GM12875 (cell line): Measurements from ENCODE around the gene CCR3.

ENCODE experiments used
- H3K4me3 ChIP-seq: one replicate; pipeline ENCODE4 v1.5.1; 2011; ENCODE audit warnings: low read depth, low read length, control low read depth
- TF ChIP-seq, protein P1 (sequence below): IDR thresholded peaks from 2 replicates; pipeline ENCODE4 v1.5.1; 2011; ENCODE audit warnings: low read depth, mild to moderate bottlenecking, control low read depth, inconsistent platforms, low read length, moderate library complexity, borderline replicate concordance; ENCODE audit not compliant: insufficient read depth

CCR3 gene

DNA sequence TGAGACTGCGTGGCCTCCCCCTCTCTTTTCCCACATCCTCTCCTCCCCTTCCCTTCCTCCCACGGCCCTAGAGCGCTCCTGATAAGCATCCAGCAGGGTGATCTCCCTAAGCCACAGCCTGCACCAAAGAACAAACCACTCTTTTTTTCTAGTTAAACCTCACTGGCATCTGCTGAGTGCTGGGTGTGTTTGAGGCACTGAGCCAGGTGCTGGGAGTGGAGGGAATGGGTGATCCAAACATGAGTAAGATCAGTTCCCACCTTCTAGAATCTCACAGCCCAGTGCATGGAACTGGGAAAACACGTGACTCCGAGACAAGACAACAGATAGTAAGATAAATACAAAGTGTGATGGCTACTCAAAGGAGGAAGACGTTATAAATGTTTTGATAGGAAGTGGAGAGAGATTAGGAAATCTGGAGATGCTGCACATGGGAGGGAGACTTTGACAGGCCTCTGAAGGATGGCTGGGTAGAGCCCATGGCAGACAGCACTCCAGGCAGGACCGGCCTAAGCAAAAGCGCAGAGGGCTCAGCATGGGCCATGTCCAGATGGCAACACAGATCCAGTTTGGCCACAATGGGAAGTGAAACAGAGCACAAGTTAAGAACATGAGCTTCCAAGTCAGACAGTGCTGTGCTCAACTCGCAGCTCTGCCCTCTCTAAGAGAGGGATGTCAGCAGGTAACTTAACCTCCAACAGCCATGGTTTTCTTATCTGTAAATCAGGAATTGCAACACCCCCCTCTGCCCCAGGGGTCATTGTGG is 55.6 kb downstream of the CCR3 start:
- no peak overlapping the region for H3K4me3 ChIP-seq
- TF ChIP-seq, protein P1, sequence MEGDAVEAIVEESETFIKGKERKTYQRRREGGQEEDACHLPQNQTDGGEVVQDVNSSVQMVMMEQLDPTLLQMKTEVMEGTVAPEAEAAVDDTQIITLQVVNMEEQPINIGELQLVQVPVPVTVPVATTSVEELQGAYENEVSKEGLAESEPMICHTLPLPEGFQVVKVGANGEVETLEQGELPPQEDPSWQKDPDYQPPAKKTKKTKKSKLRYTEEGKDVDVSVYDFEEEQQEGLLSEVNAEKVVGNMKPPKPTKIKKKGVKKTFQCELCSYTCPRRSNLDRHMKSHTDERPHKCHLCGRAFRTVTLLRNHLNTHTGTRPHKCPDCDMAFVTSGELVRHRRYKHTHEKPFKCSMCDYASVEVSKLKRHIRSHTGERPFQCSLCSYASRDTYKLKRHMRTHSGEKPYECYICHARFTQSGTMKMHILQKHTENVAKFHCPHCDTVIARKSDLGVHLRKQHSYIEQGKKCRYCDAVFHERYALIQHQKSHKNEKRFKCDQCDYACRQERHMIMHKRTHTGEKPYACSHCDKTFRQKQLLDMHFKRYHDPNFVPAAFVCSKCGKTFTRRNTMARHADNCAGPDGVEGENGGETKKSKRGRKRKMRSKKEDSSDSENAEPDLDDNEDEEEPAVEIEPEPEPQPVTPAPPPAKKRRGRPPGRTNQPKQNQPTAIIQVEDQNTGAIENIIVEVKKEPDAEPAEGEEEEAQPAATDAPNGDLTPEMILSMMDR: no peak

DNA sequence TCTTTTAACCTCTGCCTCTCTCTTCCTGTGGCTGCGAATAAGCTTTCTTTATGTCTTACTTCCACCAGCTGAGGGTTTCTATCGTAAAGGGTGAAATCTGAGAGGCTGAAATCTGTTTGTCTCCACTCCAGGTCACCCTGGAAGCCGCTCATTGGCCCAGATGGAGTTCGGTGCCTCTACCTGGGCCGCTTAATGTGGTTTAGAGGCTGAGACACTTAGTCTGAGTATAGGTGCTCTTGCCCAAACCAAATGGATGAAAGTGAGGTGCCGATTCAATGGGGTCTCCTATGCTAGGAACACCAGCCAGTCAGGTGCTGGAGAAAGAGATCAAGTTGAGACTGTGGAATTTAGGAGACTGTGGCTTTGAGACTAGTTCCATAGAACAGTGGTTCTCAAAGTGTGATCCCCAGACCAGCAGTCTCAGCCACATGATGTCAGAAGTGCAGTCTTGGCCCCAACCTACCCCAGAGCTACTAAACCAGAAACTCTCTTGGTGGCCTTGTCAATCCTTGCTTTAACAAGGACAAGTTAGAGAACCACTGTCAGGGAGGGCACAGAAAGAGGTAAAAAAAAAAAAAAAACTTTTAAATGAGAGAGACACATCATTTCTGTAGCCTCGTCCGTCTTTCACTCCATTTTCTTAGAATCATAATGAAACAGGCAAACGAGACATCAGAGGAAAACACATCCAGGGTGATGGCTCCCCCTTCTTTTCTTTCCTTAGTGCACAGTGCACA is 56.8 kb downstream of the CCR3 start:
- no peak overlapping the region for H3K4me3 ChIP-seq

DNA sequence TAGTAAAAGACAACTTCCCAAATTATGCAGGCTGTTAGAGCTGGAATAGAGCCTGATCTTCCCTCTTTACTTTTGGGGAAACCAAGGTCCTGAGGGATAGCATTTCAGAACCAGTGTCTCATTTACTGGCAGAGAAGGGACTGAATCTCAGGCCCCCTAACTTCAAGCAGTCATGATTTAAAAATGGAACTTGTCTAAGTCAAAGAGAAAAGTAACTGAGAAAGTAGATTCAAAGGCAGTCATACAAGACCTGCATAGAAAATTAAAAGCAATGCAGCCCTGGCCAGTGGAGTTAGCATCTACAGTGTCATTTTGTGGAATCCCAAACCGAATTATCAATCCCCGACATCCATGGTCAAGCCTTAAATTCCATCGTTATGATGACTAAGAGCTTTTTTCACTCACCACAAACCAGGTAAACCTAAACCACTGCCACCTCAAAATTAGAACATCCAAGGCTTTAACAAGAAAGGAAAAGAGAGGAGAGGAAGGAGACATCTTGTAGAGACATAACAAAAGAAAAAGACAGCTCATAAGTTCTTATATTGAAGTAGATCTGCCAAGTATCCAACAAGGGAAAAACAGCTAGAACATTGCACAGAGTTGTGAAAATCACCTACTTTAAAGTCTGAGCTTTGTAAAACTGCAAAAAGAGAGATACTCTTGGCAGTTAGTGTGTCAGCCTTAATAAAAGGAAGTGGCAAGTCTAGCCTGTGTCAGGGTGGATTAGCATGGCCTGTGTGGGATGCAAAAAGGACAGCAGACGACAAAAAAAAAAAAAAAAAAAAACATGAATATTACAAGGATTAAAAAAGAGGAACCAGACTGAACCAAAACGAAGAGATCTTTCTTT is 57.6 kb downstream of the CCR3 start:
- TF ChIP-seq, protein P1: no peak
- no peak overlapping the region for H3K4me3 ChIP-seq

More for the DNA sequence above, 56.8 kb downstream of the CCR3 start:
- TF ChIP-seq, protein P1: no peak

- no peak overlapping the region for H3K4me3 ChIP-seq
- TF ChIP-seq, protein P1: no peak
Observed at GRCh38 chr3:46300461-46300789, 58.2 kb downstream of the CCR3 start.

- H3K4me3 ChIP-seq: no peak overlapping the region
- TF ChIP-seq, protein P1: no peak
Observed at GRCh38 chr3:46301122-46301835, 59.0 kb downstream of the CCR3 start.

GRCh38 chr3:46303240-46303639 is 61.0 kb downstream of the CCR3 start:
- TF ChIP-seq, protein P1: no peak
- no peak overlapping the region for H3K4me3 ChIP-seq
